WERI-Rb-1 (cell line): ENCODE measurements around the gene NAALADL2.

Experiments
- DNase-seq: peaks from one replicate; pipeline ENCODE4 v3.0.0-alpha.2; 2020
- H3K27ac ChIP-seq: fragments of 250-450 bp; sonication (Bioruptor Pico); 2 replicates; pipeline ENCODE4 v1.5.1; 2020; ENCODE audit warnings: mild to moderate bottlenecking, moderate library complexity
- H3K27me3 ChIP-seq: fragments of 250-450 bp; sonication (Bioruptor Pico); 2 replicates; pipeline ENCODE4 v1.5.1; 2021; ENCODE audit warnings: mild to moderate bottlenecking, low read depth, moderate library complexity; ENCODE audit not compliant: insufficient read depth, severe bottlenecking
- H3K36me3 ChIP-seq: fragments of 250-450 bp; sonication (Bioruptor Pico); 2 replicates; pipeline ENCODE4 v1.5.1; 2020; ENCODE audit warnings: mild to moderate bottlenecking, moderate library complexity
- H3K4me3 ChIP-seq: 2 replicates; pipeline ENCODE4 v1.5.1; 2011; ENCODE audit warnings: low read depth, mild to moderate bottlenecking, control low read depth, low read length
- H3K9me3 ChIP-seq: fragments of 250-450 bp; sonication (Bioruptor Pico); 2 replicates; pipeline ENCODE4 v1.5.1; 2021; ENCODE audit warnings: mild to moderate bottlenecking, moderate library complexity; ENCODE audit not compliant: severe bottlenecking
- CTCF ChIP-seq: IDR thresholded peaks from 2 replicates; pipeline ENCODE4 v1.5.1; 2011; ENCODE audit warnings: low read depth, mild to moderate bottlenecking, control low read depth, inconsistent platforms, low read length

Gene NAALADL2

GRCh38 chr3:174821477-174821876, 37.7 kb upstream of the NAALADL2 start:
- Histone ChIP-seq H3K36me3 (no peaks in the 10 kb centered on the region), H3K9me3 (no peaks in the 10 kb centered on the region), H3K27ac (no peak overlapping the region), H3K27me3 (no peaks in the 10 kb centered on the region), H3K4me3 (no peak overlapping the region)
- no peak for DNase-seq
- TF ChIP-seq CTCF, result no peak

GRCh38 chr3:174822320-174822719, 36.8 kb upstream of the NAALADL2 start:
- no peak overlapping the region for H3K4me3 ChIP-seq
- H3K9me3 ChIP-seq, result no peaks in the 10 kb centered on the region
- no peak for DNase-seq
- no peak for TF ChIP-seq CTCF
- no peak overlapping the region for H3K27ac ChIP-seq
- H3K36me3 ChIP-seq, result no peaks in the 10 kb centered on the region
- H3K27me3 ChIP-seq, result no peaks in the 10 kb centered on the region

- H3K27ac ChIP-seq, result no peak overlapping the region
- H3K27me3 ChIP-seq, result no peaks in the 10 kb centered on the region
- no peak overlapping the region for H3K4me3 ChIP-seq
- no peak for DNase-seq
- no peaks in the 10 kb centered on the region for H3K36me3 ChIP-seq
- no peak for TF ChIP-seq CTCF
- H3K9me3 ChIP-seq, result no peaks in the 10 kb centered on the region
These were observed 33.1 kb upstream of the NAALADL2 start for GRCh38 chr3:174826069-174826468.

- Histone ChIP-seq H3K9me3 (no peaks in the 10 kb centered on the region), H3K27ac (no peak overlapping the region), H3K36me3 (no peaks in the 10 kb centered on the region), H3K4me3 (no peak overlapping the region), H3K27me3 (no peaks in the 10 kb centered on the region)
- TF ChIP-seq CTCF, result no peak
- no peak for DNase-seq
These were observed 14.4 kb upstream of the NAALADL2 start for GRCh38 chr3:174844746-174845145.

GRCh38 chr3:174846055-174846454, 13.1 kb upstream of the NAALADL2 start:
- Histone ChIP-seq H3K4me3 (no peak overlapping the region), H3K27ac (no peak overlapping the region), H3K9me3 (no peaks in the 10 kb centered on the region), H3K36me3 (no peaks in the 10 kb centered on the region), H3K27me3 (no peaks in the 10 kb centered on the region)
- no peak for DNase-seq
- TF ChIP-seq CTCF, result no peak

GRCh38 chr3:174854987-174855386, 4.1 kb upstream of the NAALADL2 start:
- Histone ChIP-seq H3K27me3 (no peaks in the 10 kb centered on the region), H3K36me3 (no peaks in the 10 kb centered on the region), H3K9me3 (no peaks in the 10 kb centered on the region), H3K4me3 (no peak overlapping the region), H3K27ac (no peak overlapping the region)
- no peak for TF ChIP-seq CTCF
- no peak for DNase-seq
